NCI-H2171 treated with DMSO at 0.1 percent for 48 hours (cell line): Measurements from ENCODE around the gene JARID2.

ENCODE experiments used
- DNase-seq: peaks from one replicate; lab custom pipeline; 2025; lab: John Stamatoyannopoulos, UW

JARID2 gene

DNA sequence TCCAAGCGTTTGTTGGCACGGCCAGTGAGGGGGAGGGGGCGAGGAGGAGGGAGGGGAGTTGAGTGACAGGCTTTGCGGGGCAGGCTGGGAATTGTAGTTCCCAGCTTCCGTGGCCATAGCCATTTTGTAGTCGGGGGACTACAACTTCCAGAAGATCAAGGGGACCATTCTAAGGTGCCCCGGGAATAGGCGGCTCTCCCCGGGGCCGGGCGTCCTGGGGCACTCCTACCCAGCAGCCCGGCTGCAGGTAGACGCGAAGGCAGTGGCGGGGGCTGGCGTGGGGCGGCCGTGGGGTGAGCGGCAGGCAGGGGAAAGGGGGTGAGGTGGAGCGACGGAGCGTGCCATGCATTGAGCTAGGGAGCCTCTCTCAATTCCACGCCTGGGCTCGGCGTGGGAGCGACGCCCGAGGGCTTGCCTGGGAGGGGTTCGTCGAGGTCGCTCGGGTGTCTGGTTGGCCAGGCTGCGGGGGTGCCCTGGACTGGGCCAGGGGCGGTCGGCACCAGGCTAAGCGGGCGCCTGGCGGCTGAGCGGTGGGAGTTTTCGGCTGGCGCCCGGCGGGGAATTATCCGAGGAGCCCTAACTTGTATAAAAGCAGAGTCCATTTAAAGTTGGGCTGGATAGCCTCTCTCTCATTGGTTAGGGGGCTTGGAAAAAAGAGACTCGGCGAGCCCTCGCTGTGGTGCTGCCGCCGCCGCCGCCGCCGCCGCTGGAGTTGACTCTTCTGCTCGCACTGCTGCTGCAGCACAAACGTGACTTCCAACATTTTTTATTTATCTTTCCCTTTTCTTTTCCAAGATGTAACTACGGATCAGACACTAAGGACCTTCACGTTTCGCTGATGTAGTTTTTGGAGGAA lies at the start of gene JARID2:
TSS of gene JARID2 (plus strand) at position 709 of the 856 bp plus-strand sequence. CDS start 471 bp downstream, outside the sequence.
- peak; percentile 95 for DNase-seq

DNA sequence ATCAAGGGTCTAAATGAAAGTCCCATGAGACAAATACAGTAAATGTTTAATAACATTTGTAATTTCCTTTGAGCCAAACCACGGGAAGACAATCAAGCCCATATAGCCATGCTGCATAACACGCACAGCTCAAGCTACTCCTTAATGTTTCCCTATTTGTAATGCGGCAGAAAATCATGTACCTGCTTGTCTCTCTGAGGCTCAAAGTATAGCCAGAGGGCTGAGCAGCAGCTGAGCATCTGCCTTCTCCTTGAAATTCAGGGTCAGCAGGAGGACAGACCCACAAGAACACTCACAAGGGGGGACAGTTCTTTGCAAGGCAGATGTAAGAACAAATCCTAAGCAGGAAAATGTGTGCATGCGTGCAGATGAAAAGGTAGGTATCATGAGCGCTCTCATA lies 45.8 kb upstream of the JARID2 start:
- DNase-seq = peak; percentile 81

DNA sequence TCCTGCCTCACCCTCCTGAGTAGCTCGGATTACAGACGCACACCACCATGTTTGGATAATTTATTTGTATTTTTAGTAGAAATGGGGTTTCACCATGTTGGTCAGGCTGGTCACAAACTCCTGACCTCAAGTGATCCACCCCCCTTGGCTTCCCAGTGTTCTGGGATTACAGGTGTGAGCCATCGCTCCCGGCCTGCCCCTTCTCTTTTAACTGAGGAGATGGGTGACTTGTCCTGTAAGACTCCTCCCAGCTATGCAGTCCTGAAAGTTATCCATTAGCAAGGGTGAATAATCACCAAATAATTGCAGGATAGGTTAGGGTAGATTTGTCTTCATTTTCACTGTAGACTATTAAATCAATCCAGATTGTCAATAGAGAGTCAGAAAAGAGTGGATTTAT lies 40.5 kb upstream of the JARID2 start:
- DNase-seq = no peak

DNA sequence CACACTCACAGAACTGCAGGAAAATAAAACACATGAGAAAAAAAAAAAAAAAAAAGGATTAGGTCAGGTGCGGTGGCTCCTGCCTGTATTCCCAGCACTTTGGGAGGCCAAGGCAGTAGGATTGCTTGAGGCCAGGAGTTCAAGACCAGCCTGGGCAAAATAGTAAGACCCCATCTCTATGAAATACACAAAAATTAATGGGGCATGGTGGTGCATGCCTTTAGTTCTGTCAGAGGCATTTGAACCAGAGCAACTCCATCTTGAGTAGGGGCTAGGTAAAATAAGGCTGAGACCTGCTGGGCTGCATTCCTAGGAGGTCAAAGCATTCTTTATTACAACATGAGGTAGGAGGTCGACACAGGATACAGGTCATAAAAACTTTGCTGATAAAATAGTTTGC lies 39.0 kb upstream of the JARID2 start:
- no peak for DNase-seq

DNA sequence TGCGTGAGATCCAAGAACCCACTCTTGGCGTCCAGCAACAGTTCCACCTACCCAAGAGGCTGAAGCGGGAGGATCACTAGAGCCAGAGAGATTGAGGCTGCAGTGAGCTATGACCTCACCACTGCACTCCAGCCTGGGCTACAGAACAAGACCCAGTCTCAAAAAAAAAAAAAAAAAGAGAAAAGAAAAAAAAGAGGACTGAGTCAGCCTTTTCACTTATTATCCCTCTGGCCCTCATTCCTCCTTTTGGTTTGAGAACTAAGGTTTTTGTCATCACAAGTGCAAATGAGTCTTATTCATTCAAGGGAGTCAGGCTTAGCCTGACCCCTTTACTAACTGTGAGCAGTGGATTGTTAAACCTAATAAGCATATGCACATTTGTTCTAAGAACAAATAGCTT lies 37.9 kb upstream of the JARID2 start:
- no peak for DNase-seq

DNA sequence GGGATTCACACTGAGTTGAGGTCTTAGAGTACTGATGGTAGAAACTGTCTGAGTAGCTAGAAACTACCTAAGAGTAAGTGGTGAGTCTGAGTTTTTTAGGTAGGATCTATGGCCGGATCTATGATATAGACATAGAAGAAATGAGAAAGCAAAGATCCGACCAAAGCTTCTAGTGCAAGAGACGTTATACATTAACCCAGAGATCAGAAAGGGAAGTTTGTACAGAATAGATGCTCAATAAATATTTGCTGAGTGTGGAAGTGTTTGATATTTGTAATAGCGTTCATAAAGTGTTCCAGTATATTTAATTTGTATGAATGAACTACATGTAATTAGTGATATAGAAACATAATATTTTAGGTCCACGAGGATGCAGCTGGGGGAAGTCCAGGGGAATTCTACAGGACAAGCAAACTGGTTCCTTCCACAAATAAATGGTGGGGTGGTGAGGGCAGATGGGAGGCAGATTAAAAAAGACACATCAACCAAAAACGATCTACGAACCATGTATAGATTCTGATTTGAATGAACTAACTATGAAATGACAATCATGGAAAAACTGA lies 31.9 kb upstream of the JARID2 start:
- DNase-seq = no peak

DNA sequence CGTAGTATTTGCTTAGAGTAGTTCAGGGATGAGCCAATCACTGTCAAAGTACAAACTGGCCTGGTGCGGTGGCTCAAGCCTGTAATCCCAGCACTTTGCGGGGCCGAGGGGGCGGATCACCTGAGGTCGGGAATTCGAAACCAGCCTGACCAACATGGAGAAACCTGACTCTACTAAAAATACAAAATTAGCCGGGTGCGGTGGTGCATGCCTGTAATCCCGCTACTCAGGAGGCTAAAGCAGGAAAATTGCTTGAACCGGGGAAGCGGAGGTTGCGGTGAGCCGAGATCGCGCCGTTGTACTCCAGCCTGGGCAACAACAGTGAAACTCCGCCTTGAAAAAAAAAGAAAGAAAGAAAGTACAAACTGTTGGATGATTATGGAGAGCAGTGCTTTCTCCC lies 27.5 kb upstream of the JARID2 start:
- DNase-seq = no peak

DNA sequence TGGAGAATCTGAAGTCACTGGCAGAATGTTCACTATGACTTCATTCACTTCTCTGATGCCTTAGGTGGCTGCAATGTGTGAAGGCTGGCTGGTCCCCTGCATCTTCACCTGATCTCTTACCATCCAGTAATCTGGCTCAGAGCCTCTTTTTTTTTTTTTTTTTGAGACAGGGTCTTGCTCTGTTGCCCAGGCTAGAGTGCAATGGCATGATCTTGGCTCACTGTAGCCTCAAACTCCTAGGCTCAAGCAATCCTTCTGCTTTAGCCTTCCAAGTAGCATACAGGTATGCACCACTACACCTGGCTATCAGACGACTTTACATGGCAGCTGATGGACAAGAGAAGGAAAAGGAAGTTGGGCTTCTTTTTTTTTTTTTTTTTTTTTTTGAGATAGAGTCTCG lies 25.8 kb upstream of the JARID2 start:
- no peak for DNase-seq

DNA sequence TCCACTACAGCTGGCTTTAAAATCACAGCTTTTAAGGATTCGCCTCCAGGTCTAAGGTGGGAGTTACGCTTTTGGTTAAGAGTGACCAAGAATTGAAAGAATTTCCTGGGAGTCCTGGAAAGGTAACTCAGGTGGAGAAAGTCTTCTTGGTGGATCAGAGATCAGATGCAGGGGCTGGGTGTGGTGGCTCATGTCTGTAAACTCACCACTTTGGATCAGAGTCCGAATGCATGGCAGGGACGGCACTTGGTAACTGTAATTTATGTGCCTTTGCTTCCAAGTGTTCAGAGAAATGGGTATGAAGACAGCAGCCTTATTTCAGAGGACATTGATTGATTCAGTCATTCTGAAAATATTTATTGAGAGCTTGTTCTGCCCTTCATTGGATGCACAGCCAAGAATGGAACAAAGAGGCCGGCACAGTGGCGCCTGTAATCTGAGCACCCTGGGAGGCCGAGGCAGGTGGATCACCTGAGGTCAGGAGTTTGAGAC lies 18.0 kb upstream of the JARID2 start:
- DNase-seq = no peak

DNA sequence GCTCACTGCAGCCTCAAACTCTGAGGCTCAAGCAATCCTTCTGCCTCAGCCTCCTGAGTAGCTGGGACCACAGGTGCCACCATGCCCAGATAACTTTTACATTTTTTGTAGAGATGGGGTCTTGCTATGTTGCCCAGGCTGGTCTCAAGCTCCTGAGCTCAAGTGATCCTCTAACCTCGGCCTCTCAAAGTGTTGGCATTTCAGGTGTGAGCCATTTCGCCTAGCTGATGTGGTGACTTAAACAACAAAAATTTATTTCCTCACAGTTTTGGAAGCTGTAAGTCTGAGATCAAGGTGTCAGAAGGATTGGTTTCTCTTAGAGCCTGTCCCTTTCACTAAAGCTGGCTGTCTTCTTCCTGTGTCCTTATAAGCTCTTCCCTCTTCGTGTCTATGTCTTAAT lies 15.0 kb upstream of the JARID2 start:
- no peak for DNase-seq

DNA sequence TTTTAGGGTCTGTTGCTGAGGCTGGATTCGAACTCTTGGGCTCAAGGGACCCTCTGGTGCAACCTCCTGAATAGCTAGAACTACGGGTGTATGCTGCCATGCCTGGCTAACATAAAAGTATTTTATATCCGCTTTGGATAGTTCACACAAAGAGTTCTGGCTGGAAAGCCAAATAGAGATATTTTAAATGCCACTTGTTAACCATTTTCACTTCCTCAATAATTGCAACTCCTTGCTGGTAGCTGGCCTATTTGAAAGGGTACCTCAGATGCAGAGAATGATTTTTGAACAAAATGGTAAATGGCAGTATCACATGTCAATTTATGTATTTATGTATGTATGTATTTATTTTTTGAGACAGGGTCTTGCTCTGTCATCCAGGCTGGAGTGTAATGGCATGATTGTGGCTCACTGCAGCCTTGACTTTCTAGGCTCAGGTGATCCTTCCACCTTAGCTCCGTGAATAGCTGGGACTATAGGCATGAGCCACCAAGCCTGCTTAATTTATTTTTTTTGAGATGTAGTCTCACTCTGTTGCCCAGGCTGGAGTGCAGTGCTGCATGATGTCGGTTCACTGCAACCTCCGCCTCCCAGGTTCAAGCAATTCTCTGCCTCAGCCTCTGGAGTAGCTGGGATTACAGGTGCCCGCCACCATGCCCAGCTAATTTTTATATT lies 12.9 kb upstream of the JARID2 start:
- DNase-seq = no peak

DNA sequence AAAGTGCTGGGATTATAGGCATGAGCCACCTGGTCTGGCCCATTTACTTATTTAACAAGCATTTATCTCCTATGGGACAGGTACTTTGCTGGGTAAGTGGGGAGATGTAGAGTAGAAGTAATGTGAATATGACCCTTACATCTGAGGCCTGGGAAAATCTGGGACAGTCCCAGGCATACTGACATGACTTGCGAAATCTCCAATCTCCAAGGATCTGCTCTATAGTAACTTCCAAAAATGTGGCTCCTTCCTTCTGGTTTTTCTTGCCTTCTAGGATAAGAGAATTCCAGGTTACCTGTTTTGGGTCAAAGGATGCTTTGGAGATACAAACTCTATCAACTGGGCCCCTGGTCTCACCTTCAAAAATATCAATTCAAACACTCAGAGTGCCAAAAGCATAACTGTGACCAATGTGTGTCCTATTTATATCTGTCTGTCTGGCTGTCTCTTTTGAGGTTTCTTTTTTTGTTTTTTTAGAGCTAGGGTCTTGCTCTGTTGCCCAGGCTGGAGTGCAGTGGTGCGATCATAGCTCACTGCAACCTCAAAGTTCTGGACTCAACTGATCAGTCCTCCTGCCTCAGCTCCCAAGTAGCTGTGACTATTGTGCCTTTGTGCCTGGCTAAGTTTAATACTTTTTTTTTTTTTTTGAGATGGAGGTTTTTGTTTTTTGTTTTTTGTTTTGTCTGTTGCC lies 11.7 kb upstream of the JARID2 start:
- DNase-seq = no peak

DNA sequence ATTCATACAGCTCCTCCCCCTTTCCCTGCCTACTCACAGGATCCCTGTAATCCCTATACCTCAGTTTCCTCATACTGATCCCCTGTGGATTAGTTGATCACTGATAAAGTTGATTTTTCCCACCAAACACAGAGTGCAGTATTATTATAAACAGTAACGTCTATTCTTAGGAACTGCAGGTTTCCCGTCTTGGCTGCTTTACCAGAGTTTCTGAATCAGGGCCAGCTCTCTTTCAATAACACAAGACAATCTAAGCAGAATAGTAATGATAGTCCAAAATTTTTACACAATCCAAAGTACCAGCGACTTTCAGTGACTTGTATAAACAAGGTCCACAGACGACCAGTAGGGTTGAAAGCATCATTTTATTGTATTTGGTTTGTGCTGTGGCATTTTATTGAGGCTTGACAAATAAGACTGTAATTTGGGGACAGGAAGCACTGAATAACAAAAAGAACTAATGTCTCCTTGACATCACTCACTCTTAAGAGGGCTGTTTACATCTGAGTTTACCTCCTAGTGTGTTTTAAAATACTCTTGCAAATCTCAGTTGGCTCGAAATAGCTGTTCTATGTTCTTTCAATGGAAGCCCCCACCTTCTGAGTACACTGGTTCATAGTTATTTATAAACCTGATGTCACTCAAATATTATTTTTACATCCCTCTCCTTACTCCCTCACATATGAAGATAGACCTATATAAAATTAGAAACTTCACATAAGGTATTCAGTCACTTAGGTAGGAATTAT lies 6.1 kb upstream of the JARID2 start:
- DNase-seq = no peak

DNA sequence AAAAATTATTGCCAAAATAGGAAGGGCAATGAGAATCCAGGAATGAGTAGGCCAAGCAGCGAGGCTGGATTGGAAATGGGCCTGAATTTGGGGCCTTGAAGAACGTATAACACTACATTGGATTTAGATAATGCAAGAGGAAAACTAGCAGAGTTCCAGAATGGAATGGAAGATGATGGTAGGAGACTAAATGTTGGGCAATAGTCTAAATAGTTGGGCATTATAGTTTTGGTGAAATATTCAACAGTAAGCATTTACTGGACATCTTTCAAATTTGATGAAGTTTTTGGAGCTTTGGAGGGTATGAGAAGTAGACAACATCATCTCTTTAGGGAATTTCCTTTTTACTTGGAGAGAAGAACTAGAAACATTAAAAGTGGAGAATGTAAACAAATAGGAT lies 3.4 kb upstream of the JARID2 start:
- DNase-seq = no peak

DNA sequence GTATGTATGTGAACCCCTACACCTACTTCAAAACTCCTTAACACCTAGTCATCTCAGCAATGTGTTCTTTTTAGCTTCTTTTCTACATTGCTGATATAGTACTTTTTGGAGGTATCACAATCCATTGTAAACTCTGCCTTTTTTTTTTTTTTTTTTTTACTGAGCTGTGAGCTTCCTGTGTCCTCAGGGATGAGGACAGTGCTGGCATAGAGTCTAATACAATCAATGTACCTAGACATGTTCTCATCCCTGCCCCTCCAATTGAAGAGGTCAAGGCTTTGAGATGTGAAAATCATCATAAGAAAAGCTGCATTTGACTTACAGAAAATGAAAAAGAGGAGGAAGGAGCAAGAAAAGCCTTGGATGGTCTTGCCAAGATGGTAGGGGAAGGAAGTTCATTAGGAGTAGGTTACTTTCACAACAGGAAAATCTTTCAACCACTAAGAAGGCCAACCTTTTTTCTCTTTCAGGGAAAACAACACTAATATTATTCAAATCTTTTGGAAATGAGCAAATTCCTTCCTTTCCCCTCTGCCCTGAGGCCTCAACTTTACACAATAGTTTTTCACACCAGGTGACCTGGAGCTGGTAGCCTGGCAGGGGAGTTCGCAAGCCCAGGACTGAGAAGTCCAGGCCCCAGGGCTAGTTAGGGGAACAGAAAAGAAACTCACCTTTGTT lies 2.8 kb upstream of the JARID2 start:
- no peak for DNase-seq

DNA sequence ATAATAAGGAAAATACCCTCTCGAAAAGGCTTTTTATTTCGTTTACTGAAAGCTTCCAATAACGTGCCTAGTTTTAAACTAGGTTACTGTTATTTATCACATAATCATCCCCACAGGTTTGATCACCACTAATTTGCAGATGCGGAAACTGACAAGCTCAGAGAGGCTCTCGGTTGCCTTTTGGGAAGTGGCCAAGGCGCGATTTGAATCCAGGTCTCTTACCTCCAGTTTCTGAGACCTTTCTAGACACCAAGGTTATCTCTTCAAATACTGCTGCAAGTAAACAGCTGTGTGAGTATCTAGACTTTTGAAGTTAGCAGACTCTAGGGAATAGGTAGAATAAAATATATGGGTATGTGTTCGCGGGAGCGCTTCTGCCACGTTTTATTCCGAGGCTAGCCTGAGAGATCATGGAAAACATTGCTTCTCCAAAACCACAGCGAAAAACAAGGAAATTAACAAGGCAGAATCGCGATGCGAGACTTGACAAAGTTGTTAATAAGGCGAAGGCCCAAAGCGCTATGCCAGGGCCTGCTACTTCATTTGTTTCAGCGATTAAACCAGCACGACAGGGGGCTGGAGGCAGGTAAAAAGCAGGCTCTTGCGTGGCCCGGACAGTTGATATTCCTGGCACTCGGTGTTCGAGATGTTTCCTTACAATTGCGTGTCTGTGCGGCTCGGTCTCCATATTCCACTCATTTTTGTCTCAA lies 1.8 kb upstream of the JARID2 start:
- no peak for DNase-seq

DNA sequence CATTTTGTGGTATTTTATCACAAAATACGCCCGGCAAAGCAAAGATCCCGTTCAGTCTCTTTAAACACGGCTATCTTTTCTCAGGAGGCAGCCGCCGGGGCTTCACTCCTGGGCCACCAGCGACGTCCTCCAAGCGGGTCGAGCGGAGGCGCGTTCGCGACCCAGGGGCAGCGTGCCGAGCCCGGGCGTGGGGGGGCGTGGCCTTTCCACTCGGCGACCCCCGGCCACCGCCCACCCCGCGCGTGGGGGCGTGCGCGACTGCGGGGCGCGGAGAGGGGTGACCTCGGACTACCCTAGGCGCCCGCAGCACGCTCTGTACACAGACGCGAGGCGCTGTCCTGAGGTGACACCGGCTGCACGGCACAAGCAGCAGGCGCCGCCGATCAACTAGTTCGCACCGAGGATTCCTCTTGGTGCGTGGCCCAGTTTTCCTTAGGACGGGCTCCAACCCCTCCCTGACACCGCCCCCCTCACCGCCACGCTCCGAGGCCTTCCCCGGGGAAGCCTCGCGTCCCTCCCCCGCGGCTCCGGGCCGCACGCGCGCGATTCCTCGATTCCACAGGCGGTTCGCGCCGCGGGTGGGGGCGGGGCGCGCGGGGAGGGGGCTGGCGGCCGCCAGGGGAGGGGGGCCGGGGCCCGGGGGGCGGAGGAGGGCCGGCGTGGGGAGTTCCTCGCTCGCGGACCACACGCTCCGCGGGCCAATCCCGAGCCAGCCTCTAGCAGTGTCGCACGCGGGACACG lies 1.1 kb upstream of the JARID2 start:
- DNase-seq = peak; percentile 54

DNA sequence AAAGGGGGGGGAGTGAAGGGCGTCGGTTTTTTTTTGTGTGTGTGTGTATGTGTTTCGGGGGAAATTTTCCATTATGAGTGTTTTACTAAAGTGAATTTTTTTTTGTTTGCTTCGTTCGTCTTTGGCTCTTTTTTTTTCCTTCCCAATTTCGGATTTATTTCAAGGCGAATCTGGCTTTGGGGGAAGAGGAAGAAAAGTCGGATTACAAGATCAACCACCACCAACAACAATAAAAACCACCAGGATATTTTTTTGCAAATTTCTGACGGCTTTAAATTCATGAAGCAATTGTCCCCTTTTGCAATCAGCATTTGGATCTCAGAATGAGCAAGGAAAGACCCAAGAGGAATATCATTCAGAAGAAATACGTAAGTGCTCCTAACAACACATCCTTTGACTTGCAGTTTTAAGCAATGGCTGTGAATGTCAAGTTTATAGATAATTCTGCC lies 372 bp downstream of the JARID2 start:
- no peak for DNase-seq

DNA sequence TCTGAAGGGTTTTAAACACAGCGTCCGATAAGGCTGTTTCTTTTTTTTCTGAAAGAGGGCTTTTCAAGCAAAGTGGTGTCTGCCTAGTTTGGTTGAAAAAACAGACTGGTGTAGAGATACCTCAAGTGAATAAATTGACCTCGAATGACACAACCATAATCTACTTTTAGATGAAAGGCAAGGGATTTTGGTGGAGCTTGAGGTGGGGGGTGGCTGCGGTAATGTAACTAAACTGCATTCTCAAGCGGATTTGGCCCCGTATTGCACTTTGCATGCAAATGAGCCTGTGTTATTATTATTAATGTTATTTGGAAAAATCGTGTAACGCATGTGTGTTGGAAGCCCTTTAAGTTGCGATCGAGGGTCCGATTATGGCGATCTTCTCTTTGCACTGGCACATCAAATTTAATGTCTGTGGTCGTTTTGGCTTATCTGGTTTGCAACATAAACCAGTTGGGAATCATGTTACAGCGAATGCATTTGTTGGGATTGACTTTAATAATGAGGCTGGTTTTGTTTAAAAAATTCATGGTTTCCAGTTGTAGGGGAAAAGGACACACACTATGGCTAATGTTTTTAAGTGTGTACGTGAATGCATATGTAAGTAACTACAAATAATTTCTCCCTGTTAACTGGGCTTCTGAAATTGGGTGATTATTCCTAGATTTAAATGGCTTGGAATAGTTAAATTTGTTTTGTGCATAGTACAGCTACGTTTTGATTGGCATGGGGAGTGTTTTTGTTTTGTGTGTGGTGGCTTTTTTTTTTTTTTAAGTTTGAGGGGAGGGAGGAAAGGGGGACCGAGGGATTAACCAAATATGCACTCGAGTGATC lies 1.0 kb downstream of the JARID2 start:
- DNase-seq = peak; percentile 53
